HCT116 (cell line): ENCODE measurements around the gene P4HB. TPM values are rescaled to one million over a fixed set of nuclear protein-coding genes. Genes with fewer than 3 reads are reported as not detected.

Experiments used
- ATAC-seq: fragments of 200-7000 bp; cut with Tn5 transposase; 2 replicates; pipeline ENCODE4 v1.9.1; 2020; ENCODE audit warnings: mild to moderate bottlenecking, moderate library complexity
- BruUV-seq: library from RNA; stranded (reverse); fragments of 400-500 nt; replicated peaks from 2 replicates; lab custom pipeline; 2021; lab: Mats Ljungman, UMichigan
- CTCF ChIA-PET: fragments of 300-600 bp; sonication (Branson Sonifier 250); formaldehyde crosslinking; loops from one replicate; lab custom pipeline; 2021; ENCODE audit warnings: antibody characterized with exemption; lab: Charles Lee
- POLR2A ChIA-PET: fragments of 300-600, 350-600 bp; sonication (Branson Sonifier 250); formaldehyde crosslinking; loops from one replicate; lab custom pipeline; 2021; ENCODE audit warnings: antibody characterized with exemption; lab: Charles Lee
- RAD21 ChIA-PET, 2 experiments: fragments of 300-600 bp; sonication (Branson Sonifier 250); formaldehyde crosslinking; loops; one replicate each; lab custom pipeline; 2023; ENCODE audit warnings: low total read pairs in 2 of 2; ENCODE audit not compliant: uncharacterized antibody in 2 of 2, unreplicated experiment in 2 of 2, low non-redundant PET in 1 of 2; lab: Charles Lee
- DNase-seq: peaks from one replicate; pipeline ENCODE4 v3.0.0-alpha.2; 2010; ENCODE audit warnings: low read depth, low spot score
- H2AFZ ChIP-seq: fragments of 200-600 bp; shearing (Covaris generic), sonication (generic); 2 replicates; pipeline ENCODE4 v1.6.1; 2017; ENCODE audit warnings: low read depth, mixed run types, mixed read lengths, antibody characterized with exemption, low read length; ENCODE audit not compliant: poor library complexity, severe bottlenecking
- H3K27ac ChIP-seq: 2 replicates; pipeline ENCODE4 v1.5.1; 2012; ENCODE audit warnings: low read depth, low read length
- H3K27me3 ChIP-seq: fragments of 200-600 bp; sonication (generic); 2 replicates; pipeline ENCODE4 v1.6.1; 2016; ENCODE audit warnings: mixed run types, low read length, mixed read lengths; ENCODE audit not compliant: insufficient read depth
- H3K36me3 ChIP-seq, 2 experiments: fragments of 200-500 bp in 1 of 2; fragments of 200-600 bp in 1 of 2; sonication (Bioruptor generic) in 1 of 2; sonication (generic) in 1 of 2; 2 replicates each; pipeline versions ENCODE4 v1.5.1 to v1.6.1; 2014 to 2016; ENCODE audit warnings: low read length in 2 of 2, inconsistent platforms in 1 of 2, mixed read lengths in 1 of 2, mixed run types in 1 of 2; ENCODE audit not compliant: insufficient read depth in 2 of 2, control insufficient read depth in 1 of 2
- H3K4me1 ChIP-seq, 2 experiments: fragments of 200-600 bp in 1 of 2; sonication (generic) in 1 of 2; 2 replicates each; pipeline versions ENCODE4 v1.5.1 to v1.6.1; 2012 to 2017; ENCODE audit warnings: low read length in 2 of 2, inconsistent platforms in 1 of 2, mild to moderate bottlenecking in 1 of 2, mixed read lengths in 1 of 2, mixed run types in 1 of 2, moderate library complexity in 1 of 2; ENCODE audit not compliant: insufficient read depth in 2 of 2, control insufficient read depth in 1 of 2
- H3K4me2 ChIP-seq: fragments of 200-600 bp; sonication (generic); 2 replicates; pipeline ENCODE4 v1.6.1; 2017; ENCODE audit warnings: mixed run types, low read length, mixed read lengths
- H3K4me3 ChIP-seq, 2 experiments: fragments of 200-600 bp in 1 of 2; sonication (generic) in 1 of 2; replicated peaks in 1 of 2; 2 replicates each; pipeline ENCODE4 v1.5.1; 2011 to 2016; ENCODE audit warnings: low read length in 2 of 2, control low read depth in 1 of 2, low read depth in 1 of 2, mild to moderate bottlenecking in 1 of 2, mixed read lengths in 1 of 2, mixed run types in 1 of 2
- H3K79me2 ChIP-seq: fragments of 200-600 bp; sonication (generic); 2 replicates; pipeline ENCODE4 v1.6.1; 2017; ENCODE audit warnings: mild to moderate bottlenecking, mixed run types, low read length, moderate library complexity, mixed read lengths; ENCODE audit not compliant: insufficient read depth
- H3K9ac ChIP-seq: fragments of 200-600 bp; sonication (generic); 2 replicates; pipeline ENCODE4 v1.6.1; 2016; ENCODE audit warnings: low read length, mixed read lengths
- H3K9me2 ChIP-seq: fragments of 200-600 bp; sonication (generic), shearing (Covaris generic); 2 replicates; pipeline ENCODE4 v1.6.1; 2017; ENCODE audit warnings: mixed run types, mild to moderate bottlenecking, moderate library complexity; ENCODE audit not compliant: insufficient read depth
- H3K9me3 ChIP-seq, 2 experiments: fragments of 200-500 bp in 1 of 2; fragments of 200-600 bp in 1 of 2; sonication (Bioruptor generic) in 1 of 2; sonication (generic) in 1 of 2; 2 replicates each; pipeline ENCODE4 v1.6.1; 2014 to 2017; ENCODE audit warnings: low read length in 2 of 2, mixed read lengths in 2 of 2, inconsistent platforms in 1 of 2, low read depth in 1 of 2, mild to moderate bottlenecking in 1 of 2, mixed run types in 1 of 2, moderate library complexity in 1 of 2; ENCODE audit not compliant: control insufficient read depth in 1 of 2, insufficient read depth in 1 of 2
- H4K20me1 ChIP-seq: fragments of 200-600 bp; sonication (generic), shearing (Covaris generic); 2 replicates; pipeline ENCODE4 v1.6.1; 2017; ENCODE audit warnings: mixed run types, mild to moderate bottlenecking, moderate library complexity; ENCODE audit not compliant: insufficient read depth
- CEBPB ChIP-seq: IDR thresholded peaks from 2 replicates; pipeline ENCODE4 v1.6.1; 2012; ENCODE audit warnings: low read depth
- EGR1 ChIP-seq: IDR thresholded peaks from 2 replicates; pipeline ENCODE4 v1.6.1; 2012; ENCODE audit warnings: low read depth
- EZH2 ChIP-seq: fragments of 200-600 bp; sonication (generic); IDR thresholded peaks from 2 replicates; pipeline ENCODE4 v1.6.1; 2017; ENCODE audit warnings: antibody characterized with exemption, mixed run types
- EZH2phosphoT487 ChIP-seq: fragments of 200-600 bp; IDR thresholded peaks from 2 replicates; pipeline ENCODE4 v1.6.1; 2018; ENCODE audit warnings: antibody characterized with exemption, borderline replicate concordance
- FOSL1 ChIP-seq: IDR thresholded peaks from 2 replicates; pipeline ENCODE4 v1.6.1; 2012; ENCODE audit warnings: low read depth
- POLR2A ChIP-seq: IDR thresholded peaks from 2 replicates; pipeline ENCODE4 v1.7.0; 2011; ENCODE audit warnings: borderline replicate concordance; ENCODE audit not compliant: insufficient read depth, insufficient read length; ENCODE audit errors: extremely low read depth
- SP1 ChIP-seq: IDR thresholded peaks from 2 replicates; pipeline ENCODE4 v1.6.1; 2012; ENCODE audit warnings: low read depth
- SRF ChIP-seq: IDR thresholded peaks from 2 replicates; pipeline ENCODE4 v1.6.1; 2012; ENCODE audit warnings: low read depth
- YY1 ChIP-seq: IDR thresholded peaks from 2 replicates; pipeline ENCODE4 v1.6.1; 2011; ENCODE audit warnings: low read length, low read depth, moderate library complexity, mild to moderate bottlenecking; ENCODE audit not compliant: insufficient replicate concordance; ENCODE audit errors: extremely low read depth
- ZFX ChIP-seq: fragments of 450-650 bp; IDR thresholded peaks from 2 replicates; pipeline ENCODE4 v1.6.1; 2017
- intact Hi-C: fragments of 100-400 bp; cut with micrococcal nuclease; formaldehyde crosslinking; loops from 2 replicates; pipeline ENCODE4 v1.10.0; 2022
- total RNA-seq: library from RNA; stranded (reverse); gene quantifications from one replicate; pipeline ENCODE4 v1.2.1, GENCODE V29; 2021; ENCODE audit not compliant: unreplicated experiment
- TF ChIP-seq, protein P1 (sequence below): IDR thresholded peaks from 2 replicates; pipeline ENCODE4 v1.6.1; 2012
- TF ChIP-seq, protein P2 (sequence below), 3 experiments: fragments of 200-600 bp in 1 of 3; sonication (generic) in 1 of 3; IDR thresholded peaks in 2 of 3; conservative IDR thresholded peaks in 1 of 3; 2 replicates each; pipeline ENCODE4 v1.5.1; 2012 to 2017; ENCODE audit warnings: low read depth in 2 of 3, low read length in 2 of 3, antibody characterized with exemption in 1 of 3, borderline replicate concordance in 1 of 3, control low read depth in 1 of 3, mild to moderate bottlenecking in 1 of 3, mixed read lengths in 1 of 3, mixed run types in 1 of 3, moderate library complexity in 1 of 3; ENCODE audit not compliant: insufficient read depth in 1 of 3
- TF ChIP-seq, protein P3 (sequence below): IDR thresholded peaks from 2 replicates; pipeline ENCODE4 v1.6.1; 2012; ENCODE audit warnings: low read depth

Gene P4HB
- total RNA-seq, 1 experiment from 2014 or later: 1,043 TPM

DNA sequence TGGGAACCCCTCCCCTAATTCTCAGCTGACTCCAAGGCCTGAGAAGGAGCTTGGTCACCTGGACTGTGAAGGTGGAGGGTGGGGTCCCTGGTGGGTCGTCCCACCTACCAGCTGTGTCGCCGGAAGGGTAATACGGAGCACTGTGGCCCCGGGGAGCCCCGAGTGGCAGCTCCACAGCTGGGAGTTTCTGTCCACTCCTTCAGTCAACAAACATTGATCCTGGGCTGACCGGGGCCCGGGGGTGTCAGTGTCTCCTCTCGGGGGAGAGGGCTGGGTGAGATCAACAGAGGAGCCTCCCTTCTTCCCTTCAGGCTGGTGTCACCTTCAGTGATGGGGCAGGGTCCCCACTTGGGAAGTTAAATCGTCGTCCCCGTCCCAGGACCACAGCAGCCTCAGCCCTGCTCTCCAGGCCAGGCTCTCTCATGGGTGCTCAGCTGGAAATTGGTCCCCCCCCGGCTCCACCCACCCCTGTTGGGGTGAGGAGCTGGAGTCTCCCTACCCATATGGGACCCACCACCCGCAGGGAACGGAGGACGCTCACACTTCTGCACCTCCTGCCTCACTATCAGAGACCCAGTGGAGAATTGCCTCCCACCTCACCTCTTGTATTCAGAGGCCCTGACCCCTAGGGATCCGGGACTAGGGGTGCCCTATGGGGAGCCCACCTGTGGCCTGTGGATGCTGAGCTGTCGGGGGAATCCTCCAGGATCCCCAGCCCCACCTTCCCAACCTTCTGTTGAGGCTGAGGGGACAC lies 54.5 kb downstream of the P4HB start:
- no peak for DNase-seq
- no peaks in the 10 kb centered on the region for H3K9me2 ChIP-seq
- ATAC-seq: no peak
- H3K9ac ChIP-seq: no peak overlapping the region
- ChIA-PET CTCF (interaction anchor here (1.2 kb wide), 1 partner anchor 16 kb away, joined by 4 read pairs; no protein-coding TSS in a partner anchor), RAD21 (no interaction called here), POLR2A (no interaction called here)
- H3K4me3 ChIP-seq: no peak overlapping the region
- intact Hi-C loops: no loop called here
- peaks cover 0 to 6% of the 10 kb centered on the region in 2 experiments; a peak in 2 of 4 replicates for H3K4me1 ChIP-seq
- no peak overlapping the region for H2AFZ ChIP-seq
- H3K36me3 ChIP-seq: no peaks in the 10 kb centered on the region
- H3K27ac ChIP-seq: no peak overlapping the region
- no peak for TF ChIP-seq SP1
- TF ChIP-seq, protein P1, sequence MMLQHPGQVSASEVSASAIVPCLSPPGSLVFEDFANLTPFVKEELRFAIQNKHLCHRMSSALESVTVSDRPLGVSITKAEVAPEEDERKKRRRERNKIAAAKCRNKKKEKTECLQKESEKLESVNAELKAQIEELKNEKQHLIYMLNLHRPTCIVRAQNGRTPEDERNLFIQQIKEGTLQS: no peak
- TF ChIP-seq ZFX: no peak
- no peak for TF ChIP-seq SRF
- no peak for TF ChIP-seq YY1
- no peak for TF ChIP-seq EZH2phosphoT487
- TF ChIP-seq POLR2A: no peak
- no peak for TF ChIP-seq EGR1
- no peak for TF ChIP-seq FOSL1
- TF ChIP-seq EZH2: no peak
- TF ChIP-seq, protein P2, sequence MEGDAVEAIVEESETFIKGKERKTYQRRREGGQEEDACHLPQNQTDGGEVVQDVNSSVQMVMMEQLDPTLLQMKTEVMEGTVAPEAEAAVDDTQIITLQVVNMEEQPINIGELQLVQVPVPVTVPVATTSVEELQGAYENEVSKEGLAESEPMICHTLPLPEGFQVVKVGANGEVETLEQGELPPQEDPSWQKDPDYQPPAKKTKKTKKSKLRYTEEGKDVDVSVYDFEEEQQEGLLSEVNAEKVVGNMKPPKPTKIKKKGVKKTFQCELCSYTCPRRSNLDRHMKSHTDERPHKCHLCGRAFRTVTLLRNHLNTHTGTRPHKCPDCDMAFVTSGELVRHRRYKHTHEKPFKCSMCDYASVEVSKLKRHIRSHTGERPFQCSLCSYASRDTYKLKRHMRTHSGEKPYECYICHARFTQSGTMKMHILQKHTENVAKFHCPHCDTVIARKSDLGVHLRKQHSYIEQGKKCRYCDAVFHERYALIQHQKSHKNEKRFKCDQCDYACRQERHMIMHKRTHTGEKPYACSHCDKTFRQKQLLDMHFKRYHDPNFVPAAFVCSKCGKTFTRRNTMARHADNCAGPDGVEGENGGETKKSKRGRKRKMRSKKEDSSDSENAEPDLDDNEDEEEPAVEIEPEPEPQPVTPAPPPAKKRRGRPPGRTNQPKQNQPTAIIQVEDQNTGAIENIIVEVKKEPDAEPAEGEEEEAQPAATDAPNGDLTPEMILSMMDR (IDR thresholded peaks at IDR 0.05 in 2 of 3, conservative IDR thresholded peaks at IDR 0.05 in 1 of 3; ENCODE audit: borderline replicate concordance in 1 of 3, insufficient read depth in 1 of 3, low read depth in 2 of 3, low read length in 2 of 3): no peak
- no peak for TF ChIP-seq CEBPB
- TF ChIP-seq, protein P3, sequence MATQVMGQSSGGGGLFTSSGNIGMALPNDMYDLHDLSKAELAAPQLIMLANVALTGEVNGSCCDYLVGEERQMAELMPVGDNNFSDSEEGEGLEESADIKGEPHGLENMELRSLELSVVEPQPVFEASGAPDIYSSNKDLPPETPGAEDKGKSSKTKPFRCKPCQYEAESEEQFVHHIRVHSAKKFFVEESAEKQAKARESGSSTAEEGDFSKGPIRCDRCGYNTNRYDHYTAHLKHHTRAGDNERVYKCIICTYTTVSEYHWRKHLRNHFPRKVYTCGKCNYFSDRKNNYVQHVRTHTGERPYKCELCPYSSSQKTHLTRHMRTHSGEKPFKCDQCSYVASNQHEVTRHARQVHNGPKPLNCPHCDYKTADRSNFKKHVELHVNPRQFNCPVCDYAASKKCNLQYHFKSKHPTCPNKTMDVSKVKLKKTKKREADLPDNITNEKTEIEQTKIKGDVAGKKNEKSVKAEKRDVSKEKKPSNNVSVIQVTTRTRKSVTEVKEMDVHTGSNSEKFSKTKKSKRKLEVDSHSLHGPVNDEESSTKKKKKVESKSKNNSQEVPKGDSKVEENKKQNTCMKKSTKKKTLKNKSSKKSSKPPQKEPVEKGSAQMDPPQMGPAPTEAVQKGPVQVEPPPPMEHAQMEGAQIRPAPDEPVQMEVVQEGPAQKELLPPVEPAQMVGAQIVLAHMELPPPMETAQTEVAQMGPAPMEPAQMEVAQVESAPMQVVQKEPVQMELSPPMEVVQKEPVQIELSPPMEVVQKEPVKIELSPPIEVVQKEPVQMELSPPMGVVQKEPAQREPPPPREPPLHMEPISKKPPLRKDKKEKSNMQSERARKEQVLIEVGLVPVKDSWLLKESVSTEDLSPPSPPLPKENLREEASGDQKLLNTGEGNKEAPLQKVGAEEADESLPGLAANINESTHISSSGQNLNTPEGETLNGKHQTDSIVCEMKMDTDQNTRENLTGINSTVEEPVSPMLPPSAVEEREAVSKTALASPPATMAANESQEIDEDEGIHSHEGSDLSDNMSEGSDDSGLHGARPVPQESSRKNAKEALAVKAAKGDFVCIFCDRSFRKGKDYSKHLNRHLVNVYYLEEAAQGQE: no peak
- no peak overlapping the region for H3K4me2 ChIP-seq
- BruUV-seq: no TSS peak
- no peaks in the 10 kb centered on the region for H3K9me3 ChIP-seq
- no peaks in the 10 kb centered on the region for H3K79me2 ChIP-seq
- no peaks in the 10 kb centered on the region for H4K20me1 ChIP-seq
- peaks cover 13% of the 10 kb centered on the region; the same call in 1 of the 2 replicates for H3K27me3 ChIP-seq
